ENCODE results near the gene TMEM80. TPM values are rescaled to one million over a fixed set of nuclear protein-coding genes. Genes with fewer than 3 reads are reported as not detected.

TMEM80 gene
- total and polyA plus RNA-seq, 4 donors = 10.0 to 38.9 (median 22.9) TPM

- H3K36me3 ChIP-seq (ENCODE audit: control insufficient read depth, insufficient read depth, low read length) = peaks cover 83% of the 10 kb centered on the region
- DNase-seq (ENCODE audit: low read depth in 4 of 6, low spot score in 6 of 6) = no peak
Measured at GRCh38 chr11:656866-657265, 38.8 kb upstream of the TMEM80 start.

GRCh38 chr11:657691-658126, 37.9 kb upstream of the TMEM80 start:
- H3K4me3 ChIP-seq (ENCODE audit: low read depth, low read length) = no peak overlapping the region
- H3K27me3 ChIP-seq (ENCODE audit: control insufficient read depth, insufficient read depth, low read length) = no peaks in the 10 kb centered on the region
- H3K9me3 ChIP-seq (ENCODE audit: control insufficient read depth, insufficient read depth, low read length) = no peaks in the 10 kb centered on the region
- H3K36me3 ChIP-seq (ENCODE audit: control insufficient read depth, insufficient read depth, low read length) = peaks cover 87% of the 10 kb centered on the region
- 90% methylated on average over 9 of the region's 14 CpGs for WGBS (ENCODE audit: insufficient coverage)
- H3K4me1 ChIP-seq (ENCODE audit: control insufficient read depth, insufficient read depth, low read length) = peaks cover 30% of the 10 kb centered on the region
- no peak for DNase-seq (ENCODE audit: low read depth in 4 of 6, low spot score in 6 of 6)
- no peak overlapping the region for H3K27ac ChIP-seq (ENCODE audit: low read depth, low read length)

More at GRCh38 chr11:656866-657265, 38.8 kb upstream of the TMEM80 start:
- no peaks in the 10 kb centered on the region for H3K27me3 ChIP-seq (ENCODE audit: control insufficient read depth, insufficient read depth, low read length)
- no peaks in the 10 kb centered on the region for H3K9me3 ChIP-seq (ENCODE audit: control insufficient read depth, insufficient read depth, low read length)
- no peak overlapping the region for H3K27ac ChIP-seq (ENCODE audit: low read depth, low read length)
- WGBS (ENCODE audit: insufficient coverage) = 82% methylated on average over 6 of the region's 7 CpGs
- H3K4me3 ChIP-seq (ENCODE audit: low read depth, low read length) = no peak overlapping the region
- H3K4me1 ChIP-seq (ENCODE audit: control insufficient read depth, insufficient read depth, low read length) = peaks cover 26% of the 10 kb centered on the region

DNA sequence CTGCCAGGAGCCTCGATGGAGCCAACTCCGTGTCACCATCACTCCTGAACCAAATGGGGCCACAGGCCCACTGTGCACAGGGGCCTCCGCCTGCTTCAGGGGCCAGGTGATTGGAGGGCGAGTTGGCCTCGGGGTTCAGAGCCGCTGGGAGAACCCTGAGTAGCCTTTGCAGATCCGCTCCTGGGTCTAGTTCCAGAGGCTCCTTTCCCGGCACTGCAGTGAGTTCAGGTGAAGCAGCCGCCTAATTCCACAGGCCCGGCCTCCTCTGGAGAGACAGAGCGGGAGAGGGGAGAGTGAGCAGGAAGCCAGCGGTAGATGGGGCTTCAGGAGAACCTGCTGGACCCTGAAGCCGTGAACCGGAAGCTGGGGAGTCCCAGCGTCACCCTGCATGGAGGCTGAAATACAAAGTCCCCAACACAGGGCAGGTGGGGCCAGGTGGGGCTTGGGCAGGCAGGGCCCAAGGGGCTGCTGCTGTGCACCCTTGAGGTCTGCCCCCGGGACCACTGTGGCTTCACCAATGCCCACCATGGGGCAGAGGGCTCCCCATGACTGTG, 36.0 kb upstream of the TMEM80 start:
- DNase-seq (ENCODE audit: low read depth in 4 of 6, low spot score in 6 of 6) = no peak
- Histone ChIP-seq H3K36me3 (ENCODE audit: control insufficient read depth, insufficient read depth, low read length) (peaks cover 74% of the 10 kb centered on the region), H3K4me1 (ENCODE audit: control insufficient read depth, insufficient read depth, low read length) (peaks cover 42% of the 10 kb centered on the region), H3K4me3 (ENCODE audit: low read depth, low read length) (no peak overlapping the region), H3K27ac (ENCODE audit: low read depth, low read length) (no peak overlapping the region), H3K27me3 (ENCODE audit: control insufficient read depth, insufficient read depth, low read length) (no peaks in the 10 kb centered on the region), H3K9me3 (ENCODE audit: control insufficient read depth, insufficient read depth, low read length) (no peaks in the 10 kb centered on the region)
- WGBS (ENCODE audit: insufficient coverage) = 94% methylated on average over 14 of the region's 16 CpGs

DNA sequence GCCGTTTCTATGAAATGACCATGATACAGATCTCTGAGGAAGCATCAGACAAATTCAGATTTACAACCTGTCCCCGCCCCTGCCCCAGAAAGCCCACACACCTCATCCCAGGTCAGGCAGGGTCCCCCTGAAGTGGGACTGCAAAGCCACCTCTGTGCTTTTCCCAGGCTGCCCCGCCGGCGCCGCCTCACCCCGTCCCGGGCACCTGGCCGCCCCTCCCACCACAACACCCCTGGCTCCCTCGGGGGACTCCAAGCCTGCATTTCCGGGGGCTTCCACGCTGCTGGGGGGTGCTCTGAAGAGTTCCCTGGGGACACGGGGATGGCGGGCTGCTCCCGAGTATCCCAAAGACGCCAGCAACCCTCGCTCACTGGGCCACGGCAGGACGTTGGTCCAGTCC, 35.3 kb upstream of the TMEM80 start:
- Histone ChIP-seq H3K27me3 (ENCODE audit: control insufficient read depth, insufficient read depth, low read length) (no peaks in the 10 kb centered on the region), H3K27ac (ENCODE audit: low read depth, low read length) (no peak overlapping the region), H3K36me3 (ENCODE audit: control insufficient read depth, insufficient read depth, low read length) (peaks cover 70% of the 10 kb centered on the region), H3K4me1 (ENCODE audit: control insufficient read depth, insufficient read depth, low read length) (peaks cover 43% of the 10 kb centered on the region), H3K4me3 (ENCODE audit: low read depth, low read length) (no peak overlapping the region), H3K9me3 (ENCODE audit: control insufficient read depth, insufficient read depth, low read length) (no peaks in the 10 kb centered on the region)
- WGBS (ENCODE audit: insufficient coverage) = 95% methylated on average over 19 of the region's 19 CpGs
- DNase-seq (ENCODE audit: low read depth in 4 of 6, low spot score in 6 of 6) = no peak

- H3K27ac ChIP-seq (ENCODE audit: low read depth, low read length) = no peak overlapping the region
- peaks cover 73% of the 10 kb centered on the region for H3K36me3 ChIP-seq (ENCODE audit: control insufficient read depth, insufficient read depth, low read length)
- DNase-seq (ENCODE audit: low read depth in 4 of 6, low spot score in 6 of 6) = no peak
- H3K9me3 ChIP-seq (ENCODE audit: control insufficient read depth, insufficient read depth, low read length) = no peaks in the 10 kb centered on the region
- peaks cover 46% of the 10 kb centered on the region for H3K4me1 ChIP-seq (ENCODE audit: control insufficient read depth, insufficient read depth, low read length)
- H3K27me3 ChIP-seq (ENCODE audit: control insufficient read depth, insufficient read depth, low read length) = no peaks in the 10 kb centered on the region
- H3K4me3 ChIP-seq (ENCODE audit: low read depth, low read length) = no peak overlapping the region
- WGBS (ENCODE audit: insufficient coverage) = 86% methylated on average over 15 of the region's 19 CpGs
Measured at GRCh38 chr11:660681-661444, 34.8 kb upstream of the TMEM80 start.

DNA sequence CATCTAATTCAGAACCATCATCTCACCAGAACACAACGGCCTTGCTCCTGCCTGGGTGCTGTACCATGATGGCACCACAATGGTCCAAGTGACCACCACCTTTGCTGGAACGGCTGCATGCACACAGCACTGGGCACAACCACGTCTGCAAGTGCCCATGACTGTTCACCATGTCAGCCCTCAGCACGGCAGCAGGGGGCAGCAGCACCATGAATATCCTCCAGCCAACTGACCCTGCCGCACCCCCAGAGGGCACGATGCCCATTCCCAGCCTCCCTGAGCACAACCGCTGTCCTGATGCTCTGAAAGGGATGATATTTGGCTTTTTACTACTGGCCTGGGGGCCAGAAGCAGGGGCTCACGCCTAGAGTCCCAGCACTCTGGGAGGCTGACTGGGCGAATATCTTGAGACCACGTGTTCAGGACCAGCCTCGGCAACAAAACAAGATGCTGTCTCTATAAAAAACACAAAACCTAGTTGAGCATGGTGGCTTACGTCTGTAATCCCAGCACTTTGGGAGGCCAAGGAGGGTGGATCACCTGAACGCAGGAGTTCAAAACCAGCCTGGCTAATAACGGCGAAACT, 32.8 kb upstream of the TMEM80 start:
- WGBS (ENCODE audit: insufficient coverage) = 64% methylated on average over 13 of the region's 15 CpGs
- Histone ChIP-seq H3K4me1 (ENCODE audit: control insufficient read depth, insufficient read depth, low read length) (peaks cover 43% of the 10 kb centered on the region), H3K27ac (ENCODE audit: low read depth, low read length) (peak overlapping the region; percentile 64), H3K36me3 (ENCODE audit: control insufficient read depth, insufficient read depth, low read length) (peaks cover 74% of the 10 kb centered on the region), H3K27me3 (ENCODE audit: control insufficient read depth, insufficient read depth, low read length) (no peaks in the 10 kb centered on the region), H3K9me3 (ENCODE audit: control insufficient read depth, insufficient read depth, low read length) (no peaks in the 10 kb centered on the region), H3K4me3 (ENCODE audit: low read depth, low read length) (no peak overlapping the region)
- peak in 2 of 6 donors; percentile 44 to 52 for DNase-seq (ENCODE audit: low read depth in 4 of 6, low spot score in 6 of 6)

- Histone ChIP-seq H3K27ac (ENCODE audit: low read depth, low read length) (no peak overlapping the region), H3K9me3 (ENCODE audit: control insufficient read depth, insufficient read depth, low read length) (no peaks in the 10 kb centered on the region), H3K4me1 (ENCODE audit: control insufficient read depth, insufficient read depth, low read length) (peaks cover 28% of the 10 kb centered on the region), H3K36me3 (ENCODE audit: control insufficient read depth, insufficient read depth, low read length) (peaks cover 61% of the 10 kb centered on the region), H3K4me3 (ENCODE audit: low read depth, low read length) (no peak overlapping the region), H3K27me3 (ENCODE audit: control insufficient read depth, insufficient read depth, low read length) (no peaks in the 10 kb centered on the region)
- 87% methylated on average over 6 of the region's 15 CpGs for WGBS (ENCODE audit: insufficient coverage)
- DNase-seq (ENCODE audit: low read depth in 4 of 6, low spot score in 6 of 6) = peak in 2 of 6 donors; percentile 5 to 22
Measured at GRCh38 chr11:665062-665703, 30.4 kb upstream of the TMEM80 start.

- no peaks in the 10 kb centered on the region for H3K9me3 ChIP-seq (ENCODE audit: control insufficient read depth, insufficient read depth, low read length)
- peaks cover 55% of the 10 kb centered on the region for H3K36me3 ChIP-seq (ENCODE audit: control insufficient read depth, insufficient read depth, low read length)
- no peak overlapping the region for H3K27ac ChIP-seq (ENCODE audit: low read depth, low read length)
- WGBS (ENCODE audit: insufficient coverage) = 89% methylated on average over 10 of the region's 11 CpGs
- no peak for DNase-seq (ENCODE audit: low read depth in 4 of 6, low spot score in 6 of 6)
- no peaks in the 10 kb centered on the region for H3K27me3 ChIP-seq (ENCODE audit: control insufficient read depth, insufficient read depth, low read length)
- H3K4me3 ChIP-seq (ENCODE audit: low read depth, low read length) = no peak overlapping the region
- H3K4me1 ChIP-seq (ENCODE audit: control insufficient read depth, insufficient read depth, low read length) = peaks cover 24% of the 10 kb centered on the region
Measured at GRCh38 chr11:665704-666281, 29.8 kb upstream of the TMEM80 start.

DNA sequence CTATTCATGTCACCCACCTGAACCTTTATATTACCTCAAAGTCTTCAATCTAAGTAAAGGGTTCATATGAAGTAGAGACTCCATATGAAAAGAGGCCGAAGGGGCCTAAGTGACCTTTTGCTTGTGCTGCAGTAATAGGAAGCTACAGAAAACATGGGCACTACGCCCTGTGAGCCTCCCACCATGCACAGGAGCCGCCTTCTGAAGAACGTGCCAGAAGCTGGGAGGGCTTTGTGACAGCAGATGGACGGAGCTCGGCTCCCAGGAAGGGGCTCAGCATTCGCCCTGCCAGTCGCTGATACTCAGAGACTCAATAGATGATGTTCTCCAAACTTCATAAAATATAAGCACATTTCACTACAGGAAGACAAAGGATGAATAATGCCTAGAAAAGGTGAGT, 21.8 kb upstream of the TMEM80 start:
- Histone ChIP-seq H3K4me3 (ENCODE audit: low read depth, low read length) (no peak overlapping the region), H3K27ac (ENCODE audit: low read depth, low read length) (no peak overlapping the region), H3K27me3 (ENCODE audit: control insufficient read depth, insufficient read depth, low read length) (no peaks in the 10 kb centered on the region), H3K36me3 (ENCODE audit: control insufficient read depth, insufficient read depth, low read length) (peaks cover 66% of the 10 kb centered on the region), H3K9me3 (ENCODE audit: control insufficient read depth, insufficient read depth, low read length) (no peaks in the 10 kb centered on the region), H3K4me1 (ENCODE audit: control insufficient read depth, insufficient read depth, low read length) (no peaks in the 10 kb centered on the region)
- 94% methylated on average over 8 of the region's 8 CpGs for WGBS (ENCODE audit: insufficient coverage)
- no peak for DNase-seq (ENCODE audit: low read depth in 4 of 6, low spot score in 6 of 6)
